ENCODE measurements around the gene ACP7. TPM values are rescaled to one million over a fixed set of nuclear protein-coding genes. Genes with fewer than 3 reads are reported as not detected.

The ACP7 gene
- total RNA-seq, 4 donors from 2014 or later, result not detected

DNA sequence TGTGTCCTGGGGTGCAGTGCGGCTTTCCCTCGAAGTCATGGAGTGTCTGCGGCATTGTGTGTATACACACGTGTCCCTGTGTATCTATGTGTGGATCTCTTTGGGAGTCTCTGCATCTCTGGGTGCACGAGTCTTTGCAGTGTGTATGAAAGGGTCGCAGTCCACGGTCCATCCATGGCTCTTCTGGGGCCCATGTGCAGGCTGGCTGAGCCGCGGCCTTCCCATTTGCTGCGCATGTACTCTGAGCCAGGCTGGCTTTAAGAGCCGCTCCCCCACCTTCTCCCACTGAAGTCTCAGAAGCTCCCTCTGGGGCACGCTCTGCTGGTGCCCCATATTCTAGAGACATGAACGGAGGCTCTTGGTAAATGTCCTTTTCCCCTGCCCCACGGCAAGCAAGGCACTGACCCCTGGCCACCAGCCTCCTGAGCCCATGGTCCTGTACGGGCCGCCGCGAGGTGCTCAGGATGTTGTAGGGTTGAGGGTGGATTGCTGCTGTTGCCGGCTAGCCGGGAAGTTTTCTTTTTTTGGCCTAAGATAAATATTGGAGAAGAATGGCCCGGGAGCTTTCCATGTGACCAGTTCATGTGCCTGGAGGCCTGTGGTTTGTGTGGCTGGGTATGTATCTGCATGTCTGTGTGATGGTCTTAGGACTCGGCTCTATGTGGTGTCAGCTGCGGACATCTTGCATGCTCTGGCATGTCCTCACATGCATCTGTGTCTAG, 73.3 kb downstream of the ACP7 start:
- no peaks in the 10 kb centered on the region for H3K36me3 ChIP-seq
- H3K4me3 ChIP-seq, result peak overlapping the region in 2 of 4 donors; percentile 3 to 12
- intact Hi-C loops (cut with DNase I), result no loop called here
- TF ChIP-seq CTCF (IDR thresholded peaks at IDR 0.05) (no peak), POLR2A (IDR thresholded peaks at IDR 0.05; ENCODE audit: low read depth) (no peak), POLR2AphosphoS5 (IDR thresholded peaks at IDR 0.05) (no peak), EP300 (IDR thresholded peaks at IDR 0.05) (no peak)
- no peak overlapping the region for H3K27ac ChIP-seq (replicated peaks in 1 of 4)
- no peak for DNase-seq (ENCODE audit: extremely low spot score)
- H3K4me1 ChIP-seq, result peaks cover 39 to 80% (median 74%) of the 10 kb centered on the region in 4 donors
- WGBS, result 63% methylated on average over 14 of the region's 23 CpGs
- H3K27me3 ChIP-seq, result no peaks in the 10 kb centered on the region
- no peaks in the 10 kb centered on the region for H3K9me3 ChIP-seq

DNA sequence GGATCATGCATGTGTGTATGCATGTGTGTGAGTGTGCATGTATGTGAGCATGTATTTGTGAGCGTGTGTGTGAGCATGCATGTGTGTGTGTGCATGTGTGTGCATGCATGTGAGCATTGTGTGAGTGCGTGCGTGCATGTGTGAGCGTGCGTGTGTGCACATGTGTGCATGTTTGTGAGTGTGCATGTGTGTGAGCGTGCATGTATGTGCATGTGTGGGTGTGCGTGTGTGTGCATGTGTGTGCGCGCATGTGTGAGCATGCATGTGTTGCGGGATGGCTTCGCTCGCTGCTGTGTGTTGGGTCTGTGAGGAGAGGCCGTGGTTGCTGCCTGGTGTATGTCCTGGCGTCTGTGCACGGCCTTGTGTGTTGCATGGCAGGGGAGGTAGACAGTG, 73.8 kb downstream of the ACP7 start:
- Histone ChIP-seq H3K27me3 (no peaks in the 10 kb centered on the region), H3K9me3 (no peaks in the 10 kb centered on the region), H3K27ac (replicated peaks in 1 of 4) (no peak overlapping the region), H3K4me1 (peaks cover 39 to 84% (median 77%) of the 10 kb centered on the region in 4 donors), H3K36me3 (no peaks in the 10 kb centered on the region), H3K4me3 (no peak overlapping the region)
- intact Hi-C loops (cut with DNase I), result no loop called here
- WGBS, result 87% methylated on average over 15 of the region's 15 CpGs
- TF ChIP-seq EP300 (IDR thresholded peaks at IDR 0.05), result no peak
- DNase-seq (ENCODE audit: extremely low spot score), result no peak

GRCh38 chr19:39158646-39159260, 74.6 kb downstream of the ACP7 start:
- Histone ChIP-seq H3K27ac (replicated peaks in 1 of 4) (no peak overlapping the region), H3K4me3 (no peak overlapping the region), H3K27me3 (no peaks in the 10 kb centered on the region), H3K4me1 (peaks cover 39 to 87% (median 78%) of the 10 kb centered on the region in 4 donors), H3K9me3 (no peaks in the 10 kb centered on the region), H3K36me3 (no peaks in the 10 kb centered on the region)
- intact Hi-C loops (cut with DNase I), result no loop called here
- no peak for TF ChIP-seq POLR2AphosphoS5 (IDR thresholded peaks at IDR 0.05)
- TF ChIP-seq CTCF (IDR thresholded peaks at IDR 0.05), result no peak
- TF ChIP-seq EP300 (IDR thresholded peaks at IDR 0.05), result no peak
- no peak for TF ChIP-seq POLR2A (IDR thresholded peaks at IDR 0.05; ENCODE audit: low read depth)
- DNase-seq (ENCODE audit: extremely low spot score), result no peak
- 79% methylated on average over 9 of the region's 12 CpGs for WGBS

- no peak for TF ChIP-seq POLR2A (IDR thresholded peaks at IDR 0.05; ENCODE audit: low read depth)
- peak in 1 of 2 donors; percentile 30 for TF ChIP-seq POLR2AphosphoS5 (IDR thresholded peaks at IDR 0.05)
- TF ChIP-seq CTCF (IDR thresholded peaks at IDR 0.05), result no peak
- Histone ChIP-seq H3K27ac (replicated peaks in 1 of 4) (peak overlapping the region; percentile 18 to 71 (median 67)), H3K4me3 (no peak overlapping the region), H3K4me1 (peaks cover 34 to 79% (median 66%) of the 10 kb centered on the region in 4 donors), H3K27me3 (no peaks in the 10 kb centered on the region), H3K9me3 (no peaks in the 10 kb centered on the region), H3K36me3 (no peaks in the 10 kb centered on the region)
- intact Hi-C loops (cut with DNase I), result no loop called here
- 13% methylated on average over 8 of the region's 8 CpGs for WGBS
- DNase-seq (ENCODE audit: extremely low spot score), result no peak
Observed at GRCh38 chr19:39160523-39160861, 76.3 kb downstream of the ACP7 start.

Other genes starting within 250 kb of the ACP7 start
- gene HNRNPL, start 234.4 kb upstream of the ACP7 start, total RNA-seq, result 100 to 1,000 TPM; 126 to 202 (median 180) TPM
- 10 to 100 TPM in 1 of 4 donors, 1 to 10 TPM in 3; 4.6 to 10.4 (median 6.6) TPM for gene RINL, start 206.1 kb upstream of the ACP7 start, total RNA-seq
- 100 to 1,000 TPM in 1 of 4 donors, 10 to 100 TPM in 3; 72.7 to 114 (median 95.0) TPM for gene SIRT2, start 184.8 kb upstream of the ACP7 start, total RNA-seq
- 10 to 100 TPM; 24.1 to 39.4 (median 35.8) TPM for gene NFKBIB, start 184.4 kb upstream of the ACP7 start, total RNA-seq
- under 1 TPM in 1 of 4 donors, not detected in 3; 0.50 TPM for gene CCER2, start 172.2 kb upstream of the ACP7 start, total RNA-seq
- gene SARS2, start 153.6 kb upstream of the ACP7 start, total RNA-seq, result 10 to 100 TPM in 2 of 4 donors, 1 to 10 TPM in 2; 6.8 to 14.6 (median 9.1) TPM
- gene MRPS12, start 153.4 kb upstream of the ACP7 start, total RNA-seq, result 10 to 100 TPM; 18.0 to 33.2 (median 27.3) TPM
- 10 to 100 TPM; 24.9 to 47.8 (median 34.8) TPM for gene FBXO17, start 108.6 kb upstream of the ACP7 start, total RNA-seq
- gene FBXO27, start 51.8 kb upstream of the ACP7 start, total RNA-seq, result 10 to 100 TPM in 2 of 4 donors, 1 to 10 TPM in 1, under 1 TPM in 1; 0.83 to 14.1 (median 7.6) TPM
- 10 to 100 TPM in 2 of 4 donors, 1 to 10 TPM in 2; 8.3 to 18.4 (median 11.0) TPM for gene PAK4, start 41.4 kb downstream of the ACP7 start, total RNA-seq
- under 1 TPM in 3 of 4 donors, not detected in 1; 0.17 to 0.42 (median 0.39) TPM for gene NCCRP1, start 112.6 kb downstream of the ACP7 start, total RNA-seq
- not detected for gene SYCN, start 119.9 kb downstream of the ACP7 start, total RNA-seq
- not detected for gene IFNL3, start 160.6 kb downstream of the ACP7 start, total RNA-seq
- not detected for gene IFNL4, start 164.5 kb downstream of the ACP7 start, total RNA-seq
- gene IFNL2, start 184.0 kb downstream of the ACP7 start, total RNA-seq, result not detected
- gene IFNL1, start 212.0 kb downstream of the ACP7 start, total RNA-seq, result not detected
- 1 to 10 TPM in 2 of 4 donors, under 1 TPM in 2; 0.50 to 2.5 (median 1.4) TPM for gene LRFN1, start 236.5 kb downstream of the ACP7 start, total RNA-seq

Measured in esophagus muscularis mucosa (tissue), 4 donors.